ENCODE results near the gene TGFB1. TPM values are rescaled to one million over a fixed set of nuclear protein-coding genes. Genes with fewer than 3 reads are reported as not detected.
"Not testable (repeated sequence)": the region's sequence is repeated elsewhere in the genome, so short reads cannot be mapped to it uniquely, and the experiment has no call there.

TGFB1 gene
- total and polyA plus RNA-seq, 9 donors, result 4.0 to 25.4 (median 20.7) TPM

DNA sequence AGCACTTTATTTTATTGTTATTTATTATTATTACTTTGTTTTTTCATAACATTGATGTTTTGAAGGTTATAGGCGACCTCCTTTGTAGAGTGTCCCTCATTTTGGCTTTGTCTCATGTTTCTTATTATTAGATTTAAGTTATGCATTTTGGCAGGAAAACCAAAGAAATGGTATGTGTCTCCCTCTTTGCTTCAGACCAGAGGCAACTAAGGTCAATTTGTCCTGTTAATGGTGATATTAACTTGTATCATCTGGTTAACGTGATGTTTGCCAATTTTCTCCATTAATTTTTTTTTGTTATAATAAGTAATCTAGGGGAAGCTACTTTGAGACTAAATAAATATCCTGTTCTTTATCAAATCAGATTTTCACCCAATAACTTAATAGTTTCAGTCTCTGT lies 18.8 kb upstream of the TGFB1 start:
- no CpG with 5 or more reads among the region's 2 CpGs for WGBS (ENCODE audit: insufficient coverage)
- Histone ChIP-seq H3K9me3 (replicated peaks; ENCODE audit: control insufficient read depth, low read depth, low read length) (no peaks in the 10 kb centered on the region), H3K36me3 (ENCODE audit: control insufficient read depth, insufficient read depth, low read length) (no peaks in the 10 kb centered on the region), H3K27ac (ENCODE audit: low read length) (no peak overlapping the region), H3K4me1 (ENCODE audit: control insufficient read depth, insufficient read depth, low read length) (peaks cover 22% of the 10 kb centered on the region), H3K27me3 (ENCODE audit: control insufficient read depth, insufficient read depth, low read length) (no peaks in the 10 kb centered on the region), H3K4me3 (ENCODE audit: low read length) (no peak overlapping the region)
- no peak for DNase-seq

DNA sequence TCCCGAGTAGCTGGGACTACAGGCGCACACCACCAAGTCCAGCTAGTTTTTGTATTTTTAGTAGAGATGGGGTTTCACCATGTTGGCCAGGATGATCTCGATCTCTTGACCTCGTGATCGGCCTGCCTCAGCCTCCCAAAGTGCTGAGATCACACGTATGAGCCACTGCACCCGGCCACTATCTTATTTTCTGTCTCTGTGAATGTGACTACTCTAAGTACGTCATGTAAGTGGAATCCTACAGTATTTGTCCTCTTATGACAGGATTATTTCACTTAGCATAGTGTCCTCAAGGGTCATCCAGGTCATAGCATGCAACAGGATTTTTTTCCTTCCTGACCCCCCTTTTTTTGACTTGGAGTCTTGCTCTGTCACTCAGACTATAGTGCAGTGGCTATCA lies 17.8 kb upstream of the TGFB1 start:
- H3K27me3 ChIP-seq (ENCODE audit: control insufficient read depth, insufficient read depth, low read length), result no peaks in the 10 kb centered on the region
- no peaks in the 10 kb centered on the region for H3K36me3 ChIP-seq (ENCODE audit: control insufficient read depth, insufficient read depth, low read length)
- no peak for DNase-seq
- no peak overlapping the region for H3K27ac ChIP-seq (ENCODE audit: low read length)
- no peaks in the 10 kb centered on the region for H3K9me3 ChIP-seq (replicated peaks; ENCODE audit: control insufficient read depth, low read depth, low read length)
- peaks cover 22% of the 10 kb centered on the region for H3K4me1 ChIP-seq (ENCODE audit: control insufficient read depth, insufficient read depth, low read length)
- H3K4me3 ChIP-seq (ENCODE audit: low read length), result no peak overlapping the region
- WGBS (ENCODE audit: insufficient coverage), result 94% methylated on average over 6 of the region's 8 CpGs

DNA sequence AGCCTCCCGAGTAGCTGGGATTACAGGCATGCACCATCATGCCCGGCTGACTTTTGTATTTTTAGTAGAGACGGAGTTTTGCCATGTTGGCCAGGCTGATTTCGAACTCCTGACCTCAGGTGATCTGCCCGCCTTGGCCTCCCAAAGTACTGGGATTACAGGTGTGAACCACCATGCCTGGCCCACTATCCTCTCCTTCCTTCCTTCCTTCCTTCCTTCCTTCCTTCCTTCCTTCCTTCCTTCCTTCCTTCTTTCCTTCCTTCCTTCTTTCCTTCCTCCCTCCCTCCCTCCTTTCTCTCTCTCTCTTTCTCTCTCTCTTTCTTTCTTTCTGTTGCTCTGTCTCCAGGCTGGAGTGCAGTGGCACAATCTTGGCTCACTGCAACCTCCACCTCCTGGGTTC lies 17.4 kb upstream of the TGFB1 start:
- not testable (repeated sequence) for H3K4me3 ChIP-seq (ENCODE audit: low read length); H3K27me3 ChIP-seq (ENCODE audit: control insufficient read depth, insufficient read depth, low read length); DNase-seq; H3K36me3 ChIP-seq (ENCODE audit: control insufficient read depth, insufficient read depth, low read length); H3K27ac ChIP-seq (ENCODE audit: low read length); H3K9me3 ChIP-seq (replicated peaks; ENCODE audit: control insufficient read depth, low read depth, low read length)
- peaks cover 19% of the 10 kb centered on the region for H3K4me1 ChIP-seq (ENCODE audit: control insufficient read depth, insufficient read depth, low read length)
- WGBS (ENCODE audit: insufficient coverage), result 96% methylated on average over 4 of the region's 5 CpGs

DNA sequence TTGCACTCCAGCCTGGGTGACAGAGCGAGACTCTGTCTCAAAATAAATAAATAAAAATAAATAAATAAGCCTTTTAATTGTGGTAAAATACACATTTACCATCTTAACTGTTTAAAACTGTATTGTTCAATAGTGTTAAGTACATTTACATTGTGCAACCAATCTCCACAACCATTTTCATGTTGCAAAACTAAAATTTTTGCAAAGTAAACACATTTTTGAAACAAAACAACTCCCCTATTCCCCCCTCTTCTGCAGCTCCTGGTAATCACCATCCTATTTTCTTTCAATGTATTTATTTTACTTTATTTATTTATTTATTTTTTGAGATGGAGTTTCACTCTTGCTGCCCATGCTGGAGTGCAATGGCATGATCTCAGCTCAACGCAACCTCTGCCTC lies 16.0 kb upstream of the TGFB1 start:
- Histone ChIP-seq H3K27me3 (ENCODE audit: control insufficient read depth, insufficient read depth, low read length) (no peaks in the 10 kb centered on the region), H3K27ac (ENCODE audit: low read length) (no peak overlapping the region), H3K36me3 (ENCODE audit: control insufficient read depth, insufficient read depth, low read length) (no peaks in the 10 kb centered on the region), H3K4me1 (ENCODE audit: control insufficient read depth, insufficient read depth, low read length) (peaks cover 16% of the 10 kb centered on the region), H3K4me3 (ENCODE audit: low read length) (no peak overlapping the region), H3K9me3 (replicated peaks; ENCODE audit: control insufficient read depth, low read depth, low read length) (no peaks in the 10 kb centered on the region)
- WGBS (ENCODE audit: insufficient coverage), result no CpG with 5 or more reads among the region's 2 CpGs
- no peak for DNase-seq

DNA sequence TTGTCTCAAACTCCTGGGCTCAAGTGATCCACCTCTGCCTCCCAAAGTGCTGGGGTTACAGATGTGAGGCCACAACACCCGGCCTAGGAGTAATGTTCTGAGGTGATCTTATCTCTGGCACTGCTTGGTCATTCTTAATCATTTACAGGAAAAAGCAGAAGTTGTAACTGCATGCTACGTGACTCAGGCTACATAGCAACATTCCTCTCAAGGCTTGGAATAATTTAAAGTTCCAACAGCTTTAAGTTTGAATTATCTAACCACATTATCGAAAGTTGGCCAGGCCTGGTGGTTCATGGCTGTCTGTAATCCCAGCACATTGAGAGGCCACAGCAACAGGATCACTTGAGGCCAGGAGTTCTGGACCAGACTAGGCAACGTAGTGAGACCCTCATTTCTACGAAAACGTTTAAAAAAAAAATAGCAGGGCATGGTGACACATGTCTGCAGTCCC lies 14.2 kb upstream of the TGFB1 start:
- WGBS (ENCODE audit: insufficient coverage), result 83% methylated on average over 5 of the region's 6 CpGs
- Histone ChIP-seq H3K27me3 (ENCODE audit: control insufficient read depth, insufficient read depth, low read length) (no peaks in the 10 kb centered on the region), H3K9me3 (replicated peaks; ENCODE audit: control insufficient read depth, low read depth, low read length) (no peaks in the 10 kb centered on the region), H3K36me3 (ENCODE audit: control insufficient read depth, insufficient read depth, low read length) (no peaks in the 10 kb centered on the region), H3K27ac (ENCODE audit: low read length) (no peak overlapping the region), H3K4me1 (ENCODE audit: control insufficient read depth, insufficient read depth, low read length) (peaks cover 13% of the 10 kb centered on the region), H3K4me3 (ENCODE audit: low read length) (no peak overlapping the region)
- no peak for DNase-seq

DNA sequence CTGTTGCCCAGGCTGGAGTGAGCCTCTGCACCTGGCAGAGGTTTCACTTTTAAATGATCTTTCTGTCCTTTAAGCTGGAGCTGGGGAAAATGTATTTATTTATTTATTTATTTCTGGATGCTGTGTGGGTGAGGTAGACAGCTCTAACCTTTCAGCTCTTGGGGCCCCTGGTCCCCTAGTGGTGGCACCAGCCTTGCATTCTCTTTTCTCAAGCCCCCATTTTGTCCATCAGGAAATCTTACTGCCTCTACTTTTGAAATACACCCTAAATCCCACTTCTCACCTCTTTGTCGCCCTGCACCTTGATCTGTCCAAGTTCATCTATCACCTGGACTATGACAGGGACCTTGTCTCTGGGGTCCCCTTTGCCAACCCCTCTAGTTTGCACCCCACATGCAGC lies 12.4 kb upstream of the TGFB1 start:
- Histone ChIP-seq H3K4me3 (ENCODE audit: low read length) (no peak overlapping the region), H3K4me1 (ENCODE audit: control insufficient read depth, insufficient read depth, low read length) (peaks cover 13% of the 10 kb centered on the region), H3K27me3 (ENCODE audit: control insufficient read depth, insufficient read depth, low read length) (no peaks in the 10 kb centered on the region), H3K9me3 (replicated peaks; ENCODE audit: control insufficient read depth, low read depth, low read length) (no peaks in the 10 kb centered on the region), H3K36me3 (ENCODE audit: control insufficient read depth, insufficient read depth, low read length) (no peaks in the 10 kb centered on the region), H3K27ac (ENCODE audit: low read length) (no peak overlapping the region)
- WGBS (ENCODE audit: insufficient coverage), result 100% methylated on average over 1 of the region's 1 CpG
- no peak for DNase-seq

DNA sequence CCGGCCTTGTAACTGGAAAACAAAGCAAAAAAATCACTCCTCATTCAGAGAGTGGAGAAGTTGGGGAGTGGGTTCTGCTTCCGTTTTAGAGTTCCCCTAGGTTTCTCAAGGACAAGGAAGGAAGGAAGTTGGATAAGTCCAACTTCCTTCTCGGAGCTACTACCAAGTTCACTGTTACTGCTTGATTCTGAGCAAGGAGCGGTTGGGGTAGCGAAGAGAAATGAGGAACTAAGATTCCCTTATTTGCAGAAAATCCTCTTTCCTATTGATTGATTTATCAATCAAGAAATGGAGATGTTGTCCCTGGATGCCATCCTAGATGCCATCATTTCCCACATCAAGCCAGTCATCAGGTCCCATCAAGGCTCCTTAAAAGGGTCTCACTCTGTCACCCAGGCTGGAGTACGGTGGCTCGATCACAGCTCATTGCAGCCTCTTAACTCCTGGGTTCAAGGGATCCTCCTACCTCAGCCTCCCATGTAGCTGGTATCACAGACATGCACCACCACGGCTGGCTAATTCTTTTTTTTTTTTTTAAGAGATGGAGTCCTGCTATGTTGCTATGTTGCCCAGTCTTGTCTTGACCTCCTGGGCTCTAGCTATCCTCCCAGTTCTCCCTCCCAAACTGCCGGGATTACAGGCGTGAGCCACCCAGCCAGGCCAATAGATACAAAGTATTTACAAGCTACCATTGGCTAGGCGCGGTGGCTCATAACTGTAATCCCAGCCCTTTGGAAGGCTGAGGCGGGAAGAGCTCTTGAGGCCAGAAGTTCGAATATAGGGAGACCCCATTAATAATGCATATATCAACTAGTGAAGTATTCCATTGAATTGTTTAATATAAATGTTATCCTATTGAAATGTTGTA lies 11.0 kb upstream of the TGFB1 start:
- Histone ChIP-seq H3K9me3 (replicated peaks; ENCODE audit: control insufficient read depth, low read depth, low read length) (no peaks in the 10 kb centered on the region), H3K27ac (ENCODE audit: low read length) (peak overlapping the region; percentile 100), H3K27me3 (ENCODE audit: control insufficient read depth, insufficient read depth, low read length) (no peaks in the 10 kb centered on the region), H3K4me3 (ENCODE audit: low read length) (peak overlapping the region; percentile 92), H3K36me3 (ENCODE audit: control insufficient read depth, insufficient read depth, low read length) (no peaks in the 10 kb centered on the region), H3K4me1 (ENCODE audit: control insufficient read depth, insufficient read depth, low read length) (peaks cover 13% of the 10 kb centered on the region)
- 100% methylated on average over 2 of the region's 14 CpGs for WGBS (ENCODE audit: insufficient coverage)
- DNase-seq, result peak; percentile 61

DNA sequence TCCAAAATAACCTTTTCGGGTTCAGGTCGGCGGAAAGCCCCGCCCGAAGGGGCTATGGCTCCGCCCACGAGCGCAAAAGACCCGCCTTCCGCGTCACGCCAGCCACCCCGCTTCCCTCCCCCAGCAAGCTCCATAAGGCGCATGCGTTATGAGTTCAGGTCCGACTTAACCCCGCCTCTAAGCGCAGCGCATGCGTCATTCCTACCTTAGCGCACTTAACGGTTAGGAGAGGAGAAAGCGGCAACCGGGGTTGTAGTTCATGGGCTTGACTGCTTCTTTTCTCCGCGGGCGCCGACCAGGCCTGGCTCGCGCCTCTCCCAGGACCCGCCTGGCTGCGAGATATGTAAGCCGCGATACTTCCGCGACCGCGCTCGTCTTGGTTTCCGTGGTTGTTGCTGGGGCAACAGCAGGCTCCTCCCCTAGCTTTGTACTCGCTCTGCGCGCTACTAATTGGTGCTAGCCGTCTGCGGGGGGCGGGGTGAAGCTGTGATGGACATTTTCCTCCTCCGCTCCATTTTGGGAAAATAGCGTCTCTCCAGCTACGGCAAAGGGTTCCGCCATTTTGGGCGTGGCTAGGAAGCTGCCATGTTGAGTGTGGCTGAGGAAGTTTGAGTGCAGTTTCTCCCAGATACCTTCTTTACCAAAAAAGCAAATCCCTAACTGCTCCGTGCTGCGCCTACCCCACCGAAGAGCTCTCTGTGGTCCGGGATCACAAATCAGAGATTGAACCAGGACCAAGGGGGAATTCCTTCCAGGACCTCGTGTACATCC lies 10.2 kb upstream of the TGFB1 start, which contains the start of gene B9D2:
TSS of gene B9D2 (minus strand) at position 397 of the 771 bp plus-strand sequence. CDS start 630 bp downstream, outside the sequence.
- H3K27ac ChIP-seq (ENCODE audit: low read length), result peak within 1 kb of the TSS; percentile 100
- H3K4me1 ChIP-seq (ENCODE audit: control insufficient read depth, insufficient read depth, low read length), result peaks cover 13% of the 10 kb centered on the region
- no peaks in the 10 kb centered on the region for H3K9me3 ChIP-seq (replicated peaks; ENCODE audit: control insufficient read depth, low read depth, low read length)
- H3K36me3 ChIP-seq (ENCODE audit: control insufficient read depth, insufficient read depth, low read length), result no peaks in the 10 kb centered on the region
- H3K4me3 ChIP-seq (ENCODE audit: low read length), result peak within 1 kb of the TSS; percentile 92
- H3K27me3 ChIP-seq (ENCODE audit: control insufficient read depth, insufficient read depth, low read length), result no peaks in the 10 kb centered on the region
- WGBS (ENCODE audit: insufficient coverage), result under 1% methylated on average over 46 of the region's 56 CpGs
- peak; percentile 100 for DNase-seq

DNA sequence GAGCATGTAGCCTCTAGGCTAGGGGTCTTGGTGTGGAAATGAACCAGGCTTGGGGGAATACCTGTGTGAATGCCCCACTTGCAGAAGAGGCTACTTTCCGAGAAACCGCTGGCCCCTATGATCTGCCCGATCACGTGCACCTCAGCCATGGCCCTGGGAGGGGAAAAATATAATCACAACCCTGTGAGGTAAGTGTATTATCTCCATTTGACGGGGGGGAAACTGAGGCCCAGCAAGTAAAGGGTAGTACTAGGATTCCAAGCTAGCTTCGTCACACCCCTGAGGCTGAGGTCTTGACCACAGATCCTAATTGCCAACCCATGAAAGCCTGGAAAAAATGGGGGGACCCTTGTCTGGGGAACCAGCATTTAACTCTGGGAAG lies 9.6 kb upstream of the TGFB1 start:
- no peak for DNase-seq
- WGBS (ENCODE audit: insufficient coverage), result 37% methylated on average over 2 of the region's 6 CpGs

DNA sequence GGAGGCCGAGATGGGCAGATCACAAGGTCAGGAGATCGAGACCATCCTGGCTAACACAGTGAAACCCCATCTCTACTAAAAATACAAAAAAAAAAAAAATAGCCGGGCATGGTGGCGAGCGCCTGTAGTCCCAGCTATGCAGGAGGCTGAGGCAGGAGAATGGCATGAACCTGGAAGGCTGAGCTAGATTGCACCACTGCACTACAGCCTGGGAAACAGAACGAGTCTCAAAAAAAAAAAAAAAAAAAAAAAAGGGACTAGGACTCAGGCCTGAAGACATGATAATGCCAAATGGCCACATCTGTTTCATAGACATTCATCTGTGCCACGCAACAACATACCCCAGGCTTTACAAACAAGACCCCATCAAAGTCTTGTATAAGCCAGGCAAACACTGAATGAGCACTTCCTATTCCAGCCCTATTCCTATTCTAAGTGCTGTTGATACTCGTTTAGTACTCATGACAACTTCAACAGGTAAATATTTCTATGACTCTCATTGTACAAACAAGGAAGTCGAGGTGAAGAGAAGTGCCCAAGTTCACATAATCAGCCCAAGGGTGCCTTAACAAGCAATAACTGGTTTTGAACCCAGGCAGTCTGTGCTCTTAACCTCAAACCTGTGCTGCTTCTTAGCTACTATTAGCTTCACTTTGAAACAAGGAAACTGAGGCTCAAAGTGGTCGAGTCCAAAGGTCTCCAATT lies 8.6 kb upstream of the TGFB1 start:
- Histone ChIP-seq H3K27ac (ENCODE audit: low read length) (no peak overlapping the region), H3K27me3 (ENCODE audit: control insufficient read depth, insufficient read depth, low read length) (no peaks in the 10 kb centered on the region), H3K36me3 (ENCODE audit: control insufficient read depth, insufficient read depth, low read length) (no peaks in the 10 kb centered on the region), H3K4me3 (ENCODE audit: low read length) (no peak overlapping the region), H3K4me1 (ENCODE audit: control insufficient read depth, insufficient read depth, low read length) (peaks cover 13% of the 10 kb centered on the region), H3K9me3 (replicated peaks; ENCODE audit: control insufficient read depth, low read depth, low read length) (no peaks in the 10 kb centered on the region)
- WGBS (ENCODE audit: insufficient coverage), result 71% methylated on average over 1 of the region's 10 CpGs
- DNase-seq, result no peak

More for the DNA sequence above, 9.6 kb upstream of the TGFB1 start:
- Histone ChIP-seq H3K4me3 (ENCODE audit: low read length) (peak overlapping the region; percentile 92), H3K27me3 (ENCODE audit: control insufficient read depth, insufficient read depth, low read length) (no peaks in the 10 kb centered on the region), H3K27ac (ENCODE audit: low read length) (peak overlapping the region; percentile 100), H3K9me3 (replicated peaks; ENCODE audit: control insufficient read depth, low read depth, low read length) (no peaks in the 10 kb centered on the region), H3K4me1 (ENCODE audit: control insufficient read depth, insufficient read depth, low read length) (peaks cover 13% of the 10 kb centered on the region), H3K36me3 (ENCODE audit: control insufficient read depth, insufficient read depth, low read length) (no peaks in the 10 kb centered on the region)
